Measurements from ENCODE around the gene ADAMTS2. TPM values are rescaled to one million over a fixed set of nuclear protein-coding genes. Genes with fewer than 3 reads are reported as not detected.

ADAMTS2 gene
- total and polyA plus RNA-seq, 2 of the 4 experiments (the other 2 are of a cell fraction), result 19.0 to 58.8 TPM

DNA sequence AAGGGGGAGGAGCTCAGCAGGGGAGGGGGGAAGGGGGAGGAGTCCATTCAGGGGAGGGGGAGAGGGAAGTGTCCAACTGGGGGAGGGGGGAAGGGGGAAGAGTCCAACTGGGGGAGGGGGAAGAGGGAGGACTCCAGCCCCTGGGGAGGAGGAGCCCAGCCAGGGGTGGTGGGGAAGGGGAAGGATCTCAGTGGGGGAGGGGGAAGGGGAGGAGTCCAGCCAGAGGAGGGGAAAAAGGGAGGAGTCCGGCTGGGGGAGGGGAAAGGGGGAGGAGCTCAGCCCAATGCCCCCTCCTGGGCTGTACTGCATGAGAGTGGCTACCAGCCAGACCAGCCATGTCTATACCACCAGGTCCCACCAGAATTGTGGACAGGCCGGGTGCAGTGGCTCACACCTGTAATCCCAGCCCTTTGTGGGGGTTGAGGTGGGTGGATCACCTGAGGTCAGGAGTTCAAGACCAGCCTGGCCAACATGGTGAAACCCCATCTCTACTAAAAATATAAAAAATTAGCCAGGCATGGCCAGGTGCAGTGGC, 30.6 kb upstream of the ADAMTS2 start:
- Histone ChIP-seq H2BK20ac (ENCODE audit: low read depth, low read length) (no peak overlapping the region), H3K23ac (ENCODE audit: low read depth, low read length) (no peak overlapping the region), H3K14ac (replicated peaks; ENCODE audit: low read depth, low read length) (no peak overlapping the region), H4K5ac (ENCODE audit: low read depth, low read length) (no peak overlapping the region), H3K36me3 (ENCODE audit: control insufficient read depth, insufficient read depth, low read length) (no peaks in the 10 kb centered on the region), H3K18ac (ENCODE audit: low read depth, low read length) (no peak overlapping the region), H3K4ac (ENCODE audit: low read depth, low read length) (no peak overlapping the region), H3K9me1 (ENCODE audit: insufficient read depth, low read length) (peaks cover 17% of the 10 kb centered on the region), H2AK5ac (ENCODE audit: low read depth, low read length) (no peak overlapping the region), H3K27ac (ENCODE audit: insufficient read depth, low read length) (no peak overlapping the region), H3K27me3 (ENCODE audit: control insufficient read depth, insufficient read depth, low read length) (no peaks in the 10 kb centered on the region), H2AK9ac (replicated peaks; ENCODE audit: low read depth, low read length, poor library complexity) (no peak overlapping the region), H2BK15ac (ENCODE audit: low read depth, low read length) (no peak overlapping the region), H2BK5ac (ENCODE audit: low read depth, low read length, poor library complexity, severe bottlenecking) (no peak overlapping the region), H4K91ac (ENCODE audit: insufficient read depth, low read depth, low read length) (no peak overlapping the region), H3K4me3 (ENCODE audit: insufficient read depth, low read depth, low read length) (no peak overlapping the region), H2AFZ (replicated peaks; ENCODE audit: low read length, poor library complexity) (no peak overlapping the region), H3K4me2 (ENCODE audit: low read depth, low read length) (no peak overlapping the region), H3K4me1 (ENCODE audit: control insufficient read depth, insufficient read depth, low read length) (peaks cover 27% of the 10 kb centered on the region), H3K9ac (ENCODE audit: low read depth, low read length) (no peak overlapping the region), H3K9me3 (ENCODE audit: control insufficient read depth, insufficient read depth, low read length) (no peaks in the 10 kb centered on the region), H3K56ac (ENCODE audit: extremely low read depth, insufficient read depth, low read length) (no peak overlapping the region), H4K20me1 (ENCODE audit: insufficient read depth, low read length) (no peaks in the 10 kb centered on the region), H3K79me1 (ENCODE audit: low read depth in 1 of 2, low read length in 2 of 2) (peaks cover 4 to 20% of the 10 kb centered on the region in 2 experiments; a peak in 3 of 4 replicates), H4K8ac (ENCODE audit: low read depth in 2 of 2, low read length in 2 of 2) (no peak overlapping the region), H2BK120ac (ENCODE audit: low read depth, low read length) (no peak overlapping the region)
- DNase-seq (no peak), ATAC-seq (ENCODE audit: low read depth) (no peak)
- CTCF ChIA-PET, result interaction anchor here (0.6 kb wide), 1 partner anchor 19 kb away, joined by 3 read pairs; no protein-coding TSS in a partner anchor
- POLR2A ChIA-PET (ENCODE audit: unreplicated experiment), result no interaction called here
- intact Hi-C loops (cut with micrococcal nuclease), result no loop called here
- no TSS peak for BruUV-seq (replicated peaks)
- no CpG with 5 or more reads among the region's 2 CpGs for WGBS, 2 experiments (ENCODE audit: extremely low coverage in 2 of 2, insufficient read length in 1 of 2)
- dilution Hi-C loops (cut with HindIII; ENCODE audit: low sequenced_read_pairs, unreplicated experiment), result no loop called here
- TF ChIP-seq NFE2L2 (IDR thresholded peaks at IDR 0.05; ENCODE audit: low read depth, low read length) (no peak), FOS (IDR thresholded peaks at IDR 0.05; ENCODE audit: low read depth, low read length) (no peak), MAZ (IDR thresholded peaks at IDR 0.05; ENCODE audit: borderline replicate concordance, low read depth, low read length) (no peak), POLR2A (IDR thresholded peaks at IDR 0.05; ENCODE audit: low read depth, low read length) (no peak), BHLHE40 (IDR thresholded peaks at IDR 0.05; ENCODE audit: low read depth, low read length) (no peak), ELK1 (IDR thresholded peaks at IDR 0.05; ENCODE audit: borderline replicate concordance, low read depth, low read length) (no peak), SMC3 (IDR thresholded peaks at IDR 0.05; ENCODE audit: low read depth, low read length) (no peak), RFX5 (IDR thresholded peaks at IDR 0.05; ENCODE audit: low read depth, low read length) (no peak), MXI1 (IDR thresholded peaks at IDR 0.05; ENCODE audit: borderline replicate concordance, low read depth, low read length) (no peak), RAD21 (IDR thresholded peaks at IDR 0.05; ENCODE audit: low read length) (no peak), RCOR1 (IDR thresholded peaks at IDR 0.05; ENCODE audit: insufficient replicate concordance, low read length) (no peak), MAFK (IDR thresholded peaks at IDR 0.05; ENCODE audit: low read depth, low read length) (no peak), CHD1 (IDR thresholded peaks at IDR 0.05; ENCODE audit: low read depth, low read length) (no peak)
- TF ChIP-seq, protein P1, sequence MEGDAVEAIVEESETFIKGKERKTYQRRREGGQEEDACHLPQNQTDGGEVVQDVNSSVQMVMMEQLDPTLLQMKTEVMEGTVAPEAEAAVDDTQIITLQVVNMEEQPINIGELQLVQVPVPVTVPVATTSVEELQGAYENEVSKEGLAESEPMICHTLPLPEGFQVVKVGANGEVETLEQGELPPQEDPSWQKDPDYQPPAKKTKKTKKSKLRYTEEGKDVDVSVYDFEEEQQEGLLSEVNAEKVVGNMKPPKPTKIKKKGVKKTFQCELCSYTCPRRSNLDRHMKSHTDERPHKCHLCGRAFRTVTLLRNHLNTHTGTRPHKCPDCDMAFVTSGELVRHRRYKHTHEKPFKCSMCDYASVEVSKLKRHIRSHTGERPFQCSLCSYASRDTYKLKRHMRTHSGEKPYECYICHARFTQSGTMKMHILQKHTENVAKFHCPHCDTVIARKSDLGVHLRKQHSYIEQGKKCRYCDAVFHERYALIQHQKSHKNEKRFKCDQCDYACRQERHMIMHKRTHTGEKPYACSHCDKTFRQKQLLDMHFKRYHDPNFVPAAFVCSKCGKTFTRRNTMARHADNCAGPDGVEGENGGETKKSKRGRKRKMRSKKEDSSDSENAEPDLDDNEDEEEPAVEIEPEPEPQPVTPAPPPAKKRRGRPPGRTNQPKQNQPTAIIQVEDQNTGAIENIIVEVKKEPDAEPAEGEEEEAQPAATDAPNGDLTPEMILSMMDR (conservative IDR thresholded peaks at IDR 0.05; ENCODE audit: low read depth, low read length), result no peak
- TF ChIP-seq, protein P2, sequence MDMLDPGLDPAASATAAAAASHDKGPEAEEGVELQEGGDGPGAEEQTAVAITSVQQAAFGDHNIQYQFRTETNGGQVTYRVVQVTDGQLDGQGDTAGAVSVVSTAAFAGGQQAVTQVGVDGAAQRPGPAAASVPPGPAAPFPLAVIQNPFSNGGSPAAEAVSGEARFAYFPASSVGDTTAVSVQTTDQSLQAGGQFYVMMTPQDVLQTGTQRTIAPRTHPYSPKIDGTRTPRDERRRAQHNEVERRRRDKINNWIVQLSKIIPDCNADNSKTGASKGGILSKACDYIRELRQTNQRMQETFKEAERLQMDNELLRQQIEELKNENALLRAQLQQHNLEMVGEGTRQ (IDR thresholded peaks at IDR 0.05; ENCODE audit: low read depth, low read length), result no peak
- in situ Hi-C loops (cut with MboI; ENCODE audit: low sequenced_read_pairs), result no loop called here
